GM12865 (cell line): ENCODE data around the gene TBC1D4.

Source experiments
- DNase-seq: peaks from one replicate; pipeline ENCODE4 v3.0.0; 2010; ENCODE audit warnings: low read depth
- H3K4me3 ChIP-seq: 2 replicates; pipeline ENCODE4 v1.5.1; 2011; ENCODE audit warnings: mild to moderate bottlenecking, low read depth, low read length, control low read depth
- CTCF ChIP-seq: IDR thresholded peaks from 2 replicates; pipeline ENCODE4 v1.5.1; 2011; ENCODE audit warnings: low read length, control low read depth, low read depth, inconsistent platforms; ENCODE audit not compliant: insufficient read depth; ENCODE audit errors: missing control alignments

The TBC1D4 gene

GRCh38 chr13:75418186-75418843, 63.7 kb downstream of the TBC1D4 start:
- no peak overlapping the region for H3K4me3 ChIP-seq
- DNase-seq = no peak
- no peak for TF ChIP-seq CTCF

- no peak for DNase-seq
- no peak for TF ChIP-seq CTCF
- H3K4me3 ChIP-seq = no peak overlapping the region
Measured at GRCh38 chr13:75417656-75418055, 64.3 kb downstream of the TBC1D4 start.

DNA sequence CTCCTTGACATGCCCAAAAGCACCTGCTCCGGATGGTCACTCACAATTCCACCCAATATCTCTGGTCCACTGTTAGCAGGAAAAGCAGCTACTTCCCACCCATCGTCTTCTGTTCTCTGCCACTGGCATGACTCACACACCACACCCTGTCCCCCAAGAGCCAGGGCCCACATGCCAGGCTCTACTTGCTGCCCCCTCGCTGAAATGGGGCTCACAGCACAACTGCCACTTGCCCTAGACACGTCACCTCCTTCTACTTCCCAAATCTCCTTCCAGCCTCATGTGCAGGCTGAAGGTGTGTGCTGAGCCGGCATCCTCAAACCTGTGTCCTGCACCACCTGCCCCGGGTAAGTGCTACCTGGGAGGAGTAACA, 65.0 kb downstream of the TBC1D4 start:
- no peak for DNase-seq
- no peak overlapping the region for H3K4me3 ChIP-seq
- no peak for TF ChIP-seq CTCF

GRCh38 chr13:75416327-75417011, 65.5 kb downstream of the TBC1D4 start:
- TF ChIP-seq CTCF = peak; percentile 8
- peak; percentile 68 for DNase-seq
- H3K4me3 ChIP-seq = no peak overlapping the region

DNA sequence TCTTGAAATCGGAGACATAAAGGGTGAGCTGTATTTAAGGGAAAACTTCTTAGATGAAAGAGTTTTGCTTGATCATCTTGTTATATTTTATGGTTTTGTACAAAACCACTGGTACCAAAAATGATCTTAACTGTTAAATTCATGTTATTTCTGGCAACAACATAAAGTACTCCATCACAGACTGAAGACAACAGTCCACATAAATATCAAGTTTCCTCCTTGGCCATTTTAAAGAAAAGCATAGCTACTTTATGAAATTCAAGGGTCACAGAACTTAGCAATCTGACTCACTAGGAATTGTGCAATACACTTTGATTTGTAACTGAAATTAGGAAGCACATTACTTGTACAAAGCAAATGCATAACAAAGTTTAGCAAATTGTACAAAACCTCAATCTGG, 66.3 kb downstream of the TBC1D4 start:
- DNase-seq = no peak
- no peak for TF ChIP-seq CTCF
- no peak overlapping the region for H3K4me3 ChIP-seq

GRCh38 chr13:75415171-75415570, 66.8 kb downstream of the TBC1D4 start:
- H3K4me3 ChIP-seq = no peak overlapping the region
- TF ChIP-seq CTCF = no peak
- no peak for DNase-seq

- peak; percentile 20 for DNase-seq
- H3K4me3 ChIP-seq = no peak overlapping the region
- TF ChIP-seq CTCF = no peak
Measured at GRCh38 chr13:75414036-75414827, 67.7 kb downstream of the TBC1D4 start.
